ENCODE results near the gene HEXA. TPM values are rescaled to one million over a fixed set of nuclear protein-coding genes. Genes with fewer than 3 reads are reported as not detected.

Gene HEXA
- total RNA-seq, 1 donor from 2014 or later: 123 TPM

DNA sequence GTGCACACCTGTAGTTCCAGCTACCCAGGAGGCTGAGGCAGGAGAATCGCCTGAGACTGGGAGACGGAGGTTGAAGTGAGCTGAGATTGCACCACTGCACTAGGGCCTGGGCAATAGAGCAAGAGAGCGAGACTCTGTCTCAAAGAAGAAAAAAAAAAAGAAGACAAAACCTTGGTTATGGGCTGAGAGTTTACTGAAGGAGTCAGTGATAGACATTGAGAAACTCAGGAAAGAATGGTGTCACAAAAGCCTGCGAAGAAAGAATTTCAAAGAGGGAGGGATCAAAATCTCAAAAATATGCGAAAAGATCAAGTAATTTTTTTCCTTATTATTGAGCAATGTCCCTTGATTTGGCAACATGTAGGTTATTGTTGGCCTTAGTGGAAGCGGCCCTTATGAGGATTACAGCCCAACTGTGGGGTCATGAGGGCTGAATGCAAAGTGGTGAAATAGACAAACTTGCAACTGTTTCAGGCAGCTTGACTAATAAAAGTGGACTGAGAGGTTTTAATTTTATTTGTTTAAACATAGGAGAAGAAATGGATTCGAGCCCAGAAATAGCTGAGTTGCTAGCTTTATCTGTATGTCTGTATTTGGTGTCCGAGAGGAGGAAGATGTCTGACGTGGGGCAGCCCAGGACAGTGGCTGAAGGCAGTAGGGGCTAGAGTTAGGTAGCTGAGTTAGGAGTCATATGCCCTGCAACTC lies 37.0 kb downstream of the HEXA start:
- H3K4me3 Mint-ChIP-seq (ENCODE audit: unreplicated experiment): no peak overlapping the region
- TF ChIP-seq, protein P1, sequence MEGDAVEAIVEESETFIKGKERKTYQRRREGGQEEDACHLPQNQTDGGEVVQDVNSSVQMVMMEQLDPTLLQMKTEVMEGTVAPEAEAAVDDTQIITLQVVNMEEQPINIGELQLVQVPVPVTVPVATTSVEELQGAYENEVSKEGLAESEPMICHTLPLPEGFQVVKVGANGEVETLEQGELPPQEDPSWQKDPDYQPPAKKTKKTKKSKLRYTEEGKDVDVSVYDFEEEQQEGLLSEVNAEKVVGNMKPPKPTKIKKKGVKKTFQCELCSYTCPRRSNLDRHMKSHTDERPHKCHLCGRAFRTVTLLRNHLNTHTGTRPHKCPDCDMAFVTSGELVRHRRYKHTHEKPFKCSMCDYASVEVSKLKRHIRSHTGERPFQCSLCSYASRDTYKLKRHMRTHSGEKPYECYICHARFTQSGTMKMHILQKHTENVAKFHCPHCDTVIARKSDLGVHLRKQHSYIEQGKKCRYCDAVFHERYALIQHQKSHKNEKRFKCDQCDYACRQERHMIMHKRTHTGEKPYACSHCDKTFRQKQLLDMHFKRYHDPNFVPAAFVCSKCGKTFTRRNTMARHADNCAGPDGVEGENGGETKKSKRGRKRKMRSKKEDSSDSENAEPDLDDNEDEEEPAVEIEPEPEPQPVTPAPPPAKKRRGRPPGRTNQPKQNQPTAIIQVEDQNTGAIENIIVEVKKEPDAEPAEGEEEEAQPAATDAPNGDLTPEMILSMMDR (IDR thresholded peaks at IDR 0.05; ENCODE audit: unreplicated experiment): no peak

GRCh38 chr15:72338148-72338547 lies 37.7 kb downstream of the HEXA start:
- H3K4me3 Mint-ChIP-seq (ENCODE audit: unreplicated experiment): no peak overlapping the region

More for the DNA sequence above, 37.0 kb downstream of the HEXA start:
- H3K27ac Mint-ChIP-seq (ENCODE audit: unreplicated experiment): no peak overlapping the region
- H3K9me3 Mint-ChIP-seq (ENCODE audit: unreplicated experiment): no peaks in the 10 kb centered on the region
- peaks cover 18% of the 10 kb centered on the region for H3K36me3 Mint-ChIP-seq (ENCODE audit: low read depth, unreplicated experiment)
- peaks cover 5% of the 10 kb centered on the region for H3K27me3 Mint-ChIP-seq (ENCODE audit: unreplicated experiment)
- no peak for DNase-seq (ENCODE audit: low spot score)
- H3K4me1 Mint-ChIP-seq (ENCODE audit: unreplicated experiment): peaks cover 6% of the 10 kb centered on the region

GRCh38 chr15:72334842-72335241 lies 41.0 kb downstream of the HEXA start:
- Mint-ChIP-seq H3K4me3 (ENCODE audit: unreplicated experiment) (no peak overlapping the region), H3K36me3 (ENCODE audit: low read depth, unreplicated experiment) (peaks cover 14% of the 10 kb centered on the region), H3K27me3 (ENCODE audit: unreplicated experiment) (peaks cover 3% of the 10 kb centered on the region), H3K27ac (ENCODE audit: unreplicated experiment) (no peak overlapping the region), H3K4me1 (ENCODE audit: unreplicated experiment) (no peaks in the 10 kb centered on the region), H3K9me3 (ENCODE audit: unreplicated experiment) (no peaks in the 10 kb centered on the region)
- DNase-seq (ENCODE audit: low spot score): no peak
- TF ChIP-seq, protein P1 (IDR thresholded peaks at IDR 0.05; ENCODE audit: unreplicated experiment): no peak

More at GRCh38 chr15:72338148-72338547, 37.7 kb downstream of the HEXA start:
- no peaks in the 10 kb centered on the region for H3K9me3 Mint-ChIP-seq (ENCODE audit: unreplicated experiment)
- H3K4me1 Mint-ChIP-seq (ENCODE audit: unreplicated experiment): peaks cover 6% of the 10 kb centered on the region
- TF ChIP-seq, protein P1 (IDR thresholded peaks at IDR 0.05; ENCODE audit: unreplicated experiment): no peak
- H3K27ac Mint-ChIP-seq (ENCODE audit: unreplicated experiment): no peak overlapping the region
- H3K27me3 Mint-ChIP-seq (ENCODE audit: unreplicated experiment): peaks cover 5% of the 10 kb centered on the region
- H3K36me3 Mint-ChIP-seq (ENCODE audit: low read depth, unreplicated experiment): peaks cover 14% of the 10 kb centered on the region
- DNase-seq (ENCODE audit: low spot score): no peak

DNA sequence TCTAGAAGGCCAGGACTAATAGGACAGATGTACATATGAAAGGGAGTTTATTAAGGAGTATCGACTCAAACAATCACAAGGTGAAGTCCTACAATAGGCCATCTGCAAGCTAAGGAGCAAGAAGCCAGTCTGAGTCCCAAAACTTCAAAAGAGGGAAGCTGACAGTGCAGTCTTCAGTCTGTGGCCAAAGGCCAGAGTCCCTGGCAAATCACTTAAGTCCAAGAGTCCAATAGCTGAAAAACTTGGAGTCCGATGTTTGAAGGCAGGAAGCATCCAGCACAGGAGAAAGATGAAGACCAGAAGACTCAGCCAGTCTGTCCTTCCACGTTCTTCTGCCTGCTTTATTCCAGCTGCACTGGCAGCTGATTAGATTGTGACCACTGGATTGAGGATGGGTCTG lies 44.8 kb downstream of the HEXA start:
- TF ChIP-seq, protein P1 (IDR thresholded peaks at IDR 0.05; ENCODE audit: unreplicated experiment): no peak
- no peaks in the 10 kb centered on the region for H3K9me3 Mint-ChIP-seq (ENCODE audit: unreplicated experiment)
- no peak for DNase-seq (ENCODE audit: low spot score)
- H3K4me3 Mint-ChIP-seq (ENCODE audit: unreplicated experiment): no peak overlapping the region
- no peak overlapping the region for H3K27ac Mint-ChIP-seq (ENCODE audit: unreplicated experiment)
- peaks cover 12% of the 10 kb centered on the region for H3K36me3 Mint-ChIP-seq (ENCODE audit: low read depth, unreplicated experiment)
- no peaks in the 10 kb centered on the region for H3K4me1 Mint-ChIP-seq (ENCODE audit: unreplicated experiment)
- peaks cover 2% of the 10 kb centered on the region for H3K27me3 Mint-ChIP-seq (ENCODE audit: unreplicated experiment)

DNA sequence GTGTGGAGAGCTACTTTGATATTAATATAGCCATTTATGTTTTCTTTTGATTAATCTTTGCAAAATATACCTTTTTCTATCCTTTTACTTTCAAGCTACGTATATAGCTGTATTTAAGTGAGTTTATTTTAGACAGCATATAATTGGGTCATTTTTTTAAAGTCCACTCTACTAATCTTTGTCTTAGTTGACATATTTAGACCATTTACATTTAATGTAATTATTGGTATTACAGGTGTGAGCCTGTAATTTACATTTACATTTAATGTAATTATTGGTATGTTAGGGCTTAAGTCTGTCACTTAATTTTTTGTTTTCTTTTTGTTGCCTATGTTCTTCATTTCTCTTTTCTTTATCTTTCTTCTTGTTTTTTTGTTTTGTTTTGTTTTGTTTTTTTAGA lies 52.1 kb downstream of the HEXA start:
- peaks cover 16% of the 10 kb centered on the region for H3K36me3 Mint-ChIP-seq (ENCODE audit: low read depth, unreplicated experiment)

More for the DNA sequence above, 52.1 kb downstream of the HEXA start:
- no peak overlapping the region for H3K27ac Mint-ChIP-seq (ENCODE audit: unreplicated experiment)
- no peaks in the 10 kb centered on the region for H3K9me3 Mint-ChIP-seq (ENCODE audit: unreplicated experiment)
- no peak overlapping the region for H3K4me3 Mint-ChIP-seq (ENCODE audit: unreplicated experiment)
- peaks cover under 1% of the 10 kb centered on the region for H3K27me3 Mint-ChIP-seq (ENCODE audit: unreplicated experiment)
- DNase-seq (ENCODE audit: low spot score): no peak
- peaks cover 11% of the 10 kb centered on the region for H3K4me1 Mint-ChIP-seq (ENCODE audit: unreplicated experiment)
- TF ChIP-seq, protein P1 (IDR thresholded peaks at IDR 0.05; ENCODE audit: unreplicated experiment): no peak
